ENCODE results near the gene OTOF. TPM values are rescaled to one million over a fixed set of nuclear protein-coding genes. Genes with fewer than 3 reads are reported as not detected.

Gene OTOF
- total RNA-seq, 1 donor from 2014 or later, result 12.1 TPM

DNA sequence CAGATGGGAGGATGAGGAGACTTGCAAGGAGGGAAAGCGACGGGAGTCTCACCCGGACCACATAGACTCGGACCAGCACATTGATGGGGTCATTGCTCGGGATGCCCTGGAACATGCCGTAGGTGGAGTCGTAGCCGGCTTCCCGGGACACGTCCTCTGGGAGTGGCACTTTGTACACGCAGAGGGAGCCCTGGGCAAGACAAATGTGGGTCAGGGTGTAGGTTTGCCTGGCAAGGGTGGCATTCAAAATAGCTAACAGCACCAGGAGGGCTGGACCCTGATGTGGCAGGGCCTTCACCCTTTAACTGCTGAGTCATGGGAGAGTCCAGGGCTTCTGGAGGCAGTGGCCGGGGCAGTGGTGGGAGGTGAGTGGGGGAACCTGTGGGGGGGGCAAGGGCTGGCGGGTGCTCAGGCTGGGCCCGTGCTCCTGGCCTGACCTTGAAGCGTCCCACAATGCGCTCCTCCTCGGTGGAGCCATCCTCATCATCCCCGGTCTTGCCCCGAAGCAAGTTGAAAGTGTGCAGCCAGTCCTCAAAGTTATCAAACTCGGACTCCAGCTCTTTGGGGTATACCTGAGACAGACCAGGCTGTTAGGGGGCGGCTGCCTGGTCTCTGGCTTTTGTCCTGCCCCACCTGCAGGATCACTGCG lies 11.1 kb downstream of the OTOF start:
- intact Hi-C loops (cut with micrococcal nuclease), result no loop called here

GRCh38 chr2:26465981-26466471 lies 11.9 kb downstream of the OTOF start:
- intact Hi-C loops (cut with micrococcal nuclease), result no loop called here

GRCh38 chr2:26465266-26465925 lies 12.5 kb downstream of the OTOF start:
- intact Hi-C loops (cut with micrococcal nuclease), result no loop called here

GRCh38 chr2:26464390-26465265 lies 13.3 kb downstream of the OTOF start:
- intact Hi-C loops (cut with micrococcal nuclease), result no loop called here

DNA sequence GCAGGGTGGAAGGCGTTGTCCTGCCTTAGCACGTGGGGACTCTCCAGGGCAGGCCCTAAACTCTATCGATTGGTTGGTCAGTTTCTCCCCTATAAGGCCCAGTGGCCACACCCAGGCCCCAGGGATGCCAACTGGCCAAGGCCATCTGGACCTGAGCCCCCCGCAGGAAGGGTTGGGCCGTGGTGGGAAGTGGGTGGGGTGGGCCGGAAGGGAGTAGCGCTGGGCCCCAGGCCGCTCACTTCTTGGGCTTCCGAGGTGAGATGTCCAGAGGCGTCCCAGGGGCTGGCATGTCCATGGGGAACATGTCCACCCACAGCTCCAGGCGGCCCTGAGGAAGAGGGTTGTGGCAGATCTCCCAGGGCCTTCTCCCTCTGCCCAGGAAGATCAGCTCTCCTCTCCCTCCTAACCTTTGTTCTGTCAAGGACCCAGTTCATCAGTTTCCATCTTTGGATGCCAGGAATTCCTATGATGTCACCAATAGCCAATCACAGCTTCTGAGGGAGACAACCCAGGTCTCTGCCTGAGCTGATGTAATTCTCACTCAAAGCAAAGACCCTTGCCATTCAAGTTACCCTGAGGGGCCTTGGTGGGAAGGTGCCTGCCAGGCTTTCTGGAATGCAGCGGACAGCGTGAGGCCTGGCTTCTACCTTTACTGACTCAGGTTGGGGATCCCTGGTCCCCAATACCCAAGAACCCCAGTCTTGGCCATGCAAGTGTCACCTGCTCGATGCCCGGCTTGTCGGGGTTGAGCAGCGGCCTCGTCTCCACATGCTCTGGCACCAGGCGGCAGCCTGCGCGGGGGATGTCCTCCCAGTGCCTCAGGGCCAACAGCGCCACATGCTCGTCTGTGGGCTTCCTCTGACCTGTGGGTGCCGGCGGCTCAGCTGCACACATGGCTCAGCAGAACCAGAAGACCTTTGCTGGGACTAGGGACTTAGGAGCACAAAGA lies 14.4 kb downstream of the OTOF start:
- intact Hi-C loops (cut with micrococcal nuclease), result no loop called here

DNA sequence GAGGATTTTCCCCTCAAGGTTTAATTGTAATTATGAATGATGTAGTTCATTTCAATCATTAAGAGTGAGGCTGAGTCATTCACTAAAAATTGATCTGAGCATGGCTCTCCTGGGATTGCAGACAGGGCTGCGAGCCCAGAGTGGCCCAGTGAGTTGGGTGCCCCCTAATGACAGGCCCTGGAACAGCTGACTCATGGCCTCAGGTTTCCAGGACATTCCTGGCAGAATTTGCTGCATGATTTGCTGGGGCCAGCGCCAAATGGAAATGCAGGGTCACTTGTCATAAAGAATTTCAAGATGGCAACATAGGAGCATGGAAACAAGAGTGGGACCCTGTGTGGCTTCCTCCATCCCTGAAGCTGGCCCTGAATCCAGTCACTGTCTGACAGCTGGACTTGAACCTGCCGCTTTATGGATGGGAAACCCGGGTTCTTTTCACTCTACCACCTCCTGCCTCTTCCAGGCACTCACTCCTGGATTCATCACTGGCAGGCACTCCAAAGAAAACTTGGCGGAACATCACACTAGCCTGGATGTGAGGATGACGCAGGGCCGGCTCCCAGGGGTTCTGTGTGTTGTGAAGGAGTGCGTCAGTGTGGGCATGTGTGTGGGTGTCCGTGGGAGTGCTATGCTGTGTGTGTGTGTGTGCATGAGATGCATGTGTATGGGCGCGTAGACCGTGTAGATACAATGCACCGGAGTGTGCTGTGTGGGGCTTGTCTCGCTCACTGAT lies 15.2 kb downstream of the OTOF start:
- intact Hi-C loops (cut with micrococcal nuclease), result no loop called here

DNA sequence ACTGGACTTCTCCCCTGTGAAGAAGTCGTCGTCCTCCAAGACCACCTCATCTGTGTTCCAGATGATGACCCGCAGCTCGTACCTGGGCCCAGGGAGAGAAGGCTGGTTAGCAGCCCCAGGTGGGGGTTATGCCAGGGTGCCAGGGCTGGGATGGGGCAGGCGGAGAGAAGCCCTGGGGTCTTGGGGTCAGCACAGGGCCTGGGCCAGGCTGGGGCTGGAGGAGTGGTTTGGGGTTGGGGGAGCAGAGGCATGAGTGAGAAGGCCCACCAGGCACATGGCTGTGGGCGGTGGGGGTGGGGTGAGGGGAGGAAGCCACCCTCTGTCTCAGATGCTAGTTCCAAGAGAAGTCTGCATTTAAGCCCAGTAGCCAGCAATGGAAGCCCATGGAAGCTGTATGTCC lies 15.8 kb downstream of the OTOF start:
- intact Hi-C loops (cut with micrococcal nuclease), result no loop called here

DNA sequence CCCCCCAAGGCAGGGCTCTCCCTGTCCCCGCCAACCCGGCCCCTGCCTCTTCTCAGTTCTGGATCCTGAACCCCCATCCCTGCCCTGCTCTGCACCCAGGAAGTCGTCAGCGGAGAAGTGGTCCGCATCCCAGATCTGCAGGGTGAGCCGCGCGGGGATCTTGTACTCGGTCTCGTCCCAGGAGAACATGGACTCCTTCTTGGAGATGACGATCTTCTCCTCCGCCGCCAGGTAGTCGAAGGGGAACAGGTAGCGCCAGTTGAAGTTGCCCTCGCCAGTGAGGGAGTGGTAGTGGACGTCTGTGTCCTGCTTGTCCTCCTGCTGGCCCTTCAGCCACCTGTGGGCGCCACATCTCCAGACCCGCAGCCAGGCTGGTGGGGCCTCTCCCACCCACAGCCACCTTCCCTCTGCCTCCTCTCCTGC lies 16.3 kb downstream of the OTOF start:
- intact Hi-C loops (cut with micrococcal nuclease), result no loop called here

GRCh38 chr2:26460613-26461031 lies 17.3 kb downstream of the OTOF start:
- intact Hi-C loops (cut with micrococcal nuclease), result no loop called here

GRCh38 chr2:26459991-26460612 lies 17.8 kb downstream of the OTOF start:
- intact Hi-C loops (cut with micrococcal nuclease), result no loop called here

- intact Hi-C loops (cut with micrococcal nuclease), result no loop called here
These were observed 19.4 kb downstream of the OTOF start for GRCh38 chr2:26458365-26459042.

DNA sequence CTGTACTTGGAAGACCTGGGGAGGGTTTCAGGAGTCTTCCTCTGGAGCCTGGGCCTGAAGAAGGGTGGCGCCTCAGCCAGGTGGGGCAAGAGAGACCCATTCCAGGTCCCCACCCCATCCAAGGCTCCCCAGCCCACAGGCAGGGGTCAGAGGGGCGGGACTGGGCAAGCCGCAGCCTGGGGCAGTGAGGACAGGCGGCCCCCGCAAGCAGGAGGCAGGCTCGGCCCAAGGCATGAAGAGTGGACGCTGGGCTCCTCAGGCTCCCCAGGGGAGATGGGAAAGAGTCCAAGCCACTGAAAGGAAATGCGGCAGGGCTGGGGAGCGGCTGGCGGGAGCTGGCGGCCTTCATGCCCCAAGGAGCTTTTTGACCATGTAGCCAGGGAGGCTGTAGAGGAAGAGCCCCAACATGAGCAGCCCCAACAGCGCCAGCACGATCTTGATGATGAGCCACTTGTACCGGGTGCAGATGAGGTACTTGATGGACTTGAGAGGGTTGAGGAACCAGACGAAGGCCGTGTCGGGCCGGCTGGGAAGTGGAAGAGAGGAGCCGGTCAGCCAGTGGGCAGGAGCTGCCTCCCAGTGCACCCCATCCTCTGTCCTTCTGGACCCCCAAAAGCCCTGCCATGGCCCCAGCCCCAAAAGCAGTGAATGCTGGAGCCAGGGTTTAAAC lies 20.1 kb downstream of the OTOF start:
- intact Hi-C loops (cut with micrococcal nuclease), result no loop called here

- intact Hi-C loops (cut with micrococcal nuclease), result no loop called here
These were observed 20.7 kb downstream of the OTOF start for GRCh38 chr2:26457251-26457666.

DNA sequence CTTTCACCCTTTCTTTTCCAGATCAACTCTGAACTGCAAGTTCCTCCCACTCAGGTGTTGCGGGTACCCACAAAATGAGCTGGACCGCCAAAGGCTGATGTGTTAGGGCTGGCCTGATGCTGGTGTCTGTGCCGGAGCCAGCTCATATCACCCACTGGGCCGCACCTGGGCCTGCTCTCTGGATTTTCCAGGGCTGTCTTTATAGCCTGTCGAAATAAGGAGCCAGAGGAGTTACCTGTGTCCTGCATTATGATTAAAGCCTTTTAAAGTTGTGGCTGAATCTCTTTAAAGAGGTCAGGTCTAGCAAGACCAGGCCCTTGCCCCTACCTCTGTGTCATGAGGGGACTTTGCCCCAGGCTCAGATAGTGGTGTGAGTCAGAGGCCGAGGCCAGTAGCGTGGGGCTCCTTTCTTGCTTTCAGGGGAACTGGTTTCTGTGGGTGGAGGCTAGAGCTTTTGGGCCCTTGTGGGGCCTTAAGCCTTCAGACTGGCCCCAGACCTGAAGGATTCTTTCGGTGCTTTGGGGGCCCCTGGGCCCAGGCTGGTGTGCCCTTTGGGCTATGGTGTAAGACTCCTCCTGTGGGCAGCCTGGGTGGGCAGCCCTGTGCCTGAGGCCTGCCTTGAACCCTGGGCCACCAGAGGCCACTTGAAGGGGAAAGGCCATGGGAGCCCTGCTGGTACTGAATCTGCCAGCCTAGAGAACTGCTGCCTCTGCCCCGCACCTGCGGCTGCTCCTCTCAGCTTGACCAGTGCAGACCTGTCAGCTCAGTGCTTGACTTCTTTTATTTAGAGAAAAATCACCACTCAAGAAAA lies 21.3 kb downstream of the OTOF start:
- intact Hi-C loops (cut with micrococcal nuclease), result no loop called here

GRCh38 chr2:26455670-26456439 lies 22.1 kb downstream of the OTOF start:
- intact Hi-C loops (cut with micrococcal nuclease), result no loop called here

GRCh38 chr2:26455037-26455669 lies 22.8 kb downstream of the OTOF start:
- intact Hi-C loops (cut with micrococcal nuclease), result no loop called here
